AML-193 (cell line): ENCODE results near the gene HLA-DRA.

Experiments
- DNase-seq, 2 experiments: peaks; one replicate each; lab custom pipeline; 2025; lab: John Stamatoyannopoulos, UW

The HLA-DRA gene

DNA sequence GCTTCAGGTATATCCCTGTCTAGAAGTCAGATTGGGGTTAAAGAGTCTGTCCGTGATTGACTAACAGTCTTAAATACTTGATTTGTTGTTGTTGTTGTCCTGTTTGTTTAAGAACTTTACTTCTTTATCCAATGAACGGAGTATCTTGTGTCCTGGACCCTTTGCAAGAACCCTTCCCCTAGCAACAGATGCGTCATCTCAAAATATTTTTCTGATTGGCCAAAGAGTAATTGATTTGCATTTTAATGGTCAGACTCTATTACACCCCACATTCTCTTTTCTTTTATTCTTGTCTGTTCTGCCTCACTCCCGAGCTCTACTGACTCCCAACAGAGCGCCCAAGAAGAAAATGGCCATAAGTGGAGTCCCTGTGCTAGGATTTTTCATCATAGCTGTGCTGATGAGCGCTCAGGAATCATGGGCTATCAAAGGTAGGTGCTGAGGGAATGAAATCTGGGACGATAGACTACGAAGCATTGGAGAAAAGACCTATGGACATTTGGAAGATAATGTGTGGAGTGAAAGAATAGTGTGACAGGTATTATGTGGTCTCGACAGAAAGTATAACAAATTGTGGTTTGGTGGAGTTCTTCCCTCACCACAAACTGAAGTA lies at the start of gene HLA-DRA:
Gene HLA-DRA (plus strand): TSS at position 286 of the 613 bp plus-strand sequence. CDS start 64 bp downstream, at position 350.
- peak; percentile 68 to 70 for DNase-seq

DNA sequence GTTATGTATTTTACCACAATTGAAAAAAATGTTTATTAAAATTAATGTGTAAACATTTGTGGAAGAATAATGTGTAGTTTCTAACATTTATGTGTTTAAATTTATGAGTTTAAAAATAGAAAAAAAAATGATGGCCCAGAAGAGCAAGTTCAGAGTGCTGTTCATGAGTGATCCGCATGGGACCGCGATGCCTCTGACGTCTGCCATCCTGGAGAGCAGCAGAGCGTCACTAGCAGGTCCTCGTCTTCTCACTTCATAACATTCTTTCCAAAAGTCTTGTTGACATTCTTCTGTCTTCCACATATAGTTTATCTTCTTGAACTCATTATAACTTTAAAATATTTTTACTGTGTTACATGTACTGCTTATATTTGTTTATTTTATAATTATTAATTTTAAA lies 48.2 kb upstream of the HLA-DRA start:
- no peak for DNase-seq

DNA sequence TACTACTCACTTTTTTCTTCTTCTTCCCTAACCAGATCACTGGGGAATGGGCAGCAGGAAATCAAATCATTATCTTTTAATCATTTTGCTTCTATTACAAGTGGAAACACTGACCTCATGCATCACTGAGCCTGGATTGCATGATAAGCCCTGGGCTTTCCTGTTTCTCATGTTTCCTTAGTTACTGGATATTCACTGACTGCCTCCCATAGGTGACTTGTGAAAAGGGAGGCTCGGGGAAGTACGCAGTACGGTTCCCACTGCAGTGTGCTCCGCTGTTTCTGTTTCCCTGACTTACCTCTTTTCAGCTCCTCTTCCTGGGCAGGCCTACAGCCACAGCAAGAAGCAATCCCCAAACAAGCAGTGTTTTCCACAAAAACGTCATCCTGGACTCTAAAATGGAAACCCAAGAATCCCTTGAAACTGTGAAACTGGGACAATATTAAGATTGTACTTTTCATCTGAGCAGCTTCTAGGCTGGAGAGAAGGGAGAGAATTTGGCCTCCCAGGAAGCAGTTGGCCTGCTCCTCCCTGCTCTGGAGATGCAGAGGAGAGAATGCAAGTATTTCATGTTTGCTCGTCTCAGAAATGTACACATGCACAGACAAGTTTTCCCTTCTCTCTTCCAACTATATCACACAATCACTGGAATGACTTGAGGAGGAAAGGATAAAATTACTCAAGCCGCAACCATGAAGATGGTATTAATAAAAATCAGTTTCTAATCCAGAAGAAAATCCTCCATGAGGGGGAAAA lies 45.8 kb upstream of the HLA-DRA start:
- DNase-seq, result no peak

- no peak for DNase-seq
These were observed 43.7 kb upstream of the HLA-DRA start for GRCh38 chr6:32396028-32396427.

DNA sequence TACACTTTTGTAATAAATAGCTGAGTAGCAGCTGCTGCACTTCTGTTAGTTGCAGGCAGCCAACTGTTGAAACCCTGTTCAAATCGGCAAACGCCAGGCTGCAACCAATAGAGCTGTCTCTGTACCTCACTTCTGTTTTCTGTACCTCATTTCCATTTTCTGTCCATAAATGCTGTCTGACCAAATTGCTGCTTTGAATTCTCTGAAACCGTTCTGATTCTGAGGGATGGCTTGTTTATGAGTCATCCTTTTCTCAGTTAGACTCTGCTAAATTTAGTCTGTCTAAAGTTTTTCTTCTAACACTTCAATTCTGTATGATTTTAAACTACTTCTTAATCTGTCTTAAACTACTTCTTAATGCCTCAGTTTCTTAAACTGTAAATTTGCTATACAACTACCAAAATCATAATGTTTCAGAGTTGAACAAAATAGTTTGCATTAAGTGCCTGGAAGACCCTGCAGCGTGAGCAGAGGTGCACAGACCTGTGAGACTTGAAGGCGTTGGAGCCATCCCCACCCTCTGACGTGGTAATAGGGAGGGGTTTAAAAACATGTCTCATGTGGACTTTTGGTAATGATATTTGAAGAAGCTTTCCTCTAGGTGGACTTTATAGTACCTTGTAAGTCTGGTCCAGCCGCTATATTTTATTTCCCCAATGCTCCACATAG lies 42.3 kb upstream of the HLA-DRA start:
- no peak for DNase-seq

DNA sequence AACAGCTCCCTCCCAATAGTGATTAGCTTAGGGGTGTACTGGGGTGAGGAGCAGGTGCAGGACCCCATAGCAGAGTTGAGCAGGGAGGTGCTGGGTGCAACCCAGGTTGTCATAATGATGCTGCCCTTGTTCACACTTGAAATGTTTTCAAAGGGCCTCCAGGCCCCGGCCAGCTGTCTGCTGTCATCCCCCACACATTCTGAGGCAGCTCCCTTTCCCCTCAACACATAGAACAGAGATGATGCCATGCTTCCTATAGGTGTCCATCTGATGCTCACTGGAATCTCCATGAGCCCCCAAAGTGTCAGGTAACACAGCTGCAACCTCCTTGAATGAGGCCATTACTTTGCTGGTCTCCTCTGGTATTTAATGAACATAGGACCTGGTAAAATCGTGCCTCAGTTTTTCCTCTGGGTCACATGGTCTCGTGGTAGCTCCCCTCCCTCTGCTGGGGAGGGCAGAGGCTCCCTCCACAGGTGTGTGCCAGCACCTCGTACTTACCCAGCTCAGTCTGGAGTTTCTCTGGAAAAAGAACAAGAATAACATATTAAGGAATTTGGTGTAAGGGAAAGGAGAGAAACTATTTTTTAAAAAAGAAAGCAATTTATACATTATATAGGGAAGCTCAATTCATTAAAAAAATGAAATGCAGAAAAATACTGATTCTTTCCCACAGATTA lies 38.3 kb upstream of the HLA-DRA start:
- DNase-seq, result no peak

DNA sequence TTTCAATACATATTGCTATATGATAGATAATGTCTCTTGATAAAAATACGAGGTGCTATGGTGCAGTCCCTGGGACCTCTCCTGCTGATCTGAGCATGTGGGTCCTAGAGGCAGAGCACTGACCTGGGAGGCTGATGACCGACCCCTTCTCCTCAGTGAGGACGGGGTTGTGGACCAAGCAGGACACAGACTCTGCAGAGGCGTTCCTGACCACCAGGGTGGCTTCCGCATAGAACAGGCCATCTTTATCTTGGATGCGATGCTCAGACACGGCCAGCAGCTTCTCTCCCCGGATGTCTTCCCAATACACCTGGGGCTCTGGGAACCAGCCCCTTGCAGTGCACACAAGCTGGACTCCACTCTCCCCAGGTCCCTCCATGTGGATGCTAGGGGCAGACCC lies 36.9 kb upstream of the HLA-DRA start:
- no peak for DNase-seq

DNA sequence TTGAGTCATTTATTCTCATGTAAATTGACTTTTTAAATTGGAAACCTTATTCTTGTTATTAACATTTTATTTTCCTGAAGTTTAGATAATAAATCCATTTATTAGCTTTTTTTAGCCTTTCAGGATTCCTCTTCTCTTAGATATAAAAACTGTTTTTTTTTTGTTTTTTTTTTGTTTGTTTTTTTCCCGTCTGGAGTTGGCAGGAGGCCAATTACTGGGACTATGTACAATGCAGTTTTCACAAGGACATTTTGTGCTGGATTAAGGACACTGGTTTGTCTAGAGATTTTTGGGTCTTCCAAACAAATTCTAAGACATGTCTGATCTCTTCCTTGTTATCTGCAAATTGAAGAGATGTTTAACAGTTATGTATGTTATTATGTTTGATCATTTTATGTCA lies 34.0 kb upstream of the HLA-DRA start:
- no peak for DNase-seq

DNA sequence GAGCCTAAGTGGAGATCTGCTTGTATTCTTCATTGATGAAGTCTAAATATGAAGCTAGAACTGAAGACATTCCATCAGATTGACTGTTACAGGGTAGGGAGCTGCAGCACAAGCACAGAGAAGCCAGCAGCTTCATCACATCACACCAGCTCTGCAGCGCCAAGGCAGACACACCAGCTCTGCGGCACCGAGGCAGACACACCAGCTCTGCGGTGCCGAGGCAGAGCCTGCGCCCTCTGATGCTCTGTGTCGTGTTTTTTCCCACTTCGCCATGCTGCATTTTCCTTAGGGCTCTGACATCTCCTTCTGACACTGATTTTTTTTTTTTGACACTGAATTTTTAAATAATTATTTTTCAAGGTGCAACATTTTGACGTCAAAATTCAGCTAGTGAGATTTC lies 33.5 kb upstream of the HLA-DRA start:
- DNase-seq, result no peak

DNA sequence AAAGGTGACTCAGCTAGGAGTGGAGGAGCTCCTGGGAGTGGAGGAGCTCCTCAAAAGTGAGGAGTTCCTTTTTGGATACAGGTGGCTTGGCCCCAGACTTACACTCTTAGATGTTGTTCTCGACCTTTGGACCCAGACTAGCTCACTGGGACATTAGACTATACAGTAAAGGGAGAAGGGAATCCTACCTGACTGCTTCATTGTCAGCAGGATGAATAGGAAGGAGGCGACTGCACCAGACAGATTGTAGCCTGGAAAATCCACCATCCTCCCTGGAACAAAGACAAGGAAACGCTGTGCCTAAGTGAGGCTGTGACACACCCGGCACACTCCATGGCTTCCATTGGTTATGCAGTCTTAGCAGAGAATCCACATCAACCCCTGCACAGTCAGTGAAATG lies 32.8 kb upstream of the HLA-DRA start, which contains the start of gene BTNL2:
Gene BTNL2 (minus strand): TSS at position 325 of the 400 bp plus-strand sequence. CDS start 58 bp downstream, at position 267.
- no peak for DNase-seq

DNA sequence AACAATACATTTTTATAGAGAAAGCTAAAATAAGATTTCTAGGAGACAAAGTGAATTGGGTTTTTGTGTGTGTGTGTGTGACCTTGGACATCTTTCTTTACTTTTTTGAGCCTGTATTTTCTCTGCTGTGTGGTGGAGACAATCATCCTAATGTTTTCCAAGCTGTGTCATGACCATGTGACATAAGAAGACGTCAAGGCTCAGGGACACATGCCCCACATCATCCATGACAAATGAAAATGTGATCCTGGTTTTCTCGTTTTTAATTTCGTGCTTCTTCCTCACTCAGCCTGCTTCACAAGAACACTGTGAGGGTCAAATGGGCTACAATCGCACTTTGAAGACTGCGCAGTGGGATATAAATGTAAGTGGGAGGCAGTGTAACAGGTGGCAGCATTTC lies 28.8 kb upstream of the HLA-DRA start:
- no peak for DNase-seq

GRCh38 chr6:32411566-32412327 lies 27.9 kb upstream of the HLA-DRA start:
- DNase-seq, result no peak

GRCh38 chr6:32413427-32414047 lies 26.1 kb upstream of the HLA-DRA start:
- DNase-seq, result peak; percentile 51 to 68

DNA sequence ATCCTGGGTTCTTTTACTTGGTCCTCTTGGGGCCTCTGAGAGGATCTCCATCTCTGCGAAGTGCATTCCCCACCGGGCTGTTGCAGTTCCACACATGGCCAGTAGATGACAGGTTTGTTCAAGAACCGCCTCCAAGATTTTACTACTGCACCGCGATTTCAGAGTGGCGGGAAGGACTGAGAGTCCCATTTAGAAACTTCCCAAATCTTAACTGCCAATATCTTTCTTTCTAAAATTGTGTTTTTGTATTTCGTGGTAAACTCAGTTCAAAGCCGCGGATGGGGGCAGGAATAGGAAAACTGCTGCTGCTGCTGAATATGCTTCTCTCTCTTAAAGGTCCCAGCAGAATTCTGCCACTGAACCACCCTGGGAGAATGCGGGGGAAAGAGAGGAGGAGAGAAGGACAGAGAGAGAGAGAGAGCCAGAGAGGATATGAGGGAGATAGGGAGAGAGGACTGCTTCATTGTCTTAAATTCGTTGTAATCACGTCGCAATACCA lies 24.1 kb upstream of the HLA-DRA start:
- DNase-seq, result peak; percentile 68 to 79

DNA sequence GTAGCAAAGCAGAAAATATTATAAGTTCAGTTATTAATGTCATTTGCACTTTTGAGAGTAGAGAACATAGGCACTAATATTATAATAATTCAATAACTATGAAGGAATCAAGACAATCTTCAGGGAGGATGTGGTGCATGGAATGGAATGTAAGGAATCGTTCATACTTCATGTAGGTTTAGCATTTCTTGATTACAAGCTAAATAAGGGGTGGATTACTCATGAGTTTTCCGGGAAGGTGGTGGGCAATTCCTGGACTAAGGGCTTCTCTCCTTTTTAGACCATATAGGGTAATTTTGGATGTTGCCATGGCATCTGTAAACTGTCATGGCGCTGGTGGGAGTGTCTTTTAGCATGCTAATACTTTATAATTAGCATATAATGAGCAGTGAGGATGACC lies 23.7 kb upstream of the HLA-DRA start:
- DNase-seq, result no peak

GRCh38 chr6:32424589-32425300 lies 14.9 kb upstream of the HLA-DRA start:
- DNase-seq, result no peak

DNA sequence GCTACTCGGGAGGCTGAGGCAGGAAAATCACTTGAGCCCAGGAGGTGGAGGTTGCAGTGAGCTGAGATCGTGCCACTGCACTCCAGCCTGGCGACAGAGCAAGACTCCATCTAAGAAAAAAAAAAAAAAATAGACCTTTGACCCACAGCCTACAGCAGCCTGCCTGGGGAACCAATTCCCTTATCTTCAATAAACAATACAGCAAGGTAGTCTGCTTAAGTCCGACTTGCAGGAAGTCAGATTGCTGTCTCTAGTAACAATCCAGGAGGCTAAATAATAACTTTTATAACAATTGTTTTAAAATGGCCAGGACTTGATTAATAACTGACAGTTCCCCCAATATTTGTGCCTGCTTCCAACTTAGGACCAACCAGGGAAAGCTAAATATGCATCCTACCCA lies 13.3 kb upstream of the HLA-DRA start:
- no peak for DNase-seq

GRCh38 chr6:32427218-32427617 lies 12.5 kb upstream of the HLA-DRA start:
- DNase-seq, result no peak

DNA sequence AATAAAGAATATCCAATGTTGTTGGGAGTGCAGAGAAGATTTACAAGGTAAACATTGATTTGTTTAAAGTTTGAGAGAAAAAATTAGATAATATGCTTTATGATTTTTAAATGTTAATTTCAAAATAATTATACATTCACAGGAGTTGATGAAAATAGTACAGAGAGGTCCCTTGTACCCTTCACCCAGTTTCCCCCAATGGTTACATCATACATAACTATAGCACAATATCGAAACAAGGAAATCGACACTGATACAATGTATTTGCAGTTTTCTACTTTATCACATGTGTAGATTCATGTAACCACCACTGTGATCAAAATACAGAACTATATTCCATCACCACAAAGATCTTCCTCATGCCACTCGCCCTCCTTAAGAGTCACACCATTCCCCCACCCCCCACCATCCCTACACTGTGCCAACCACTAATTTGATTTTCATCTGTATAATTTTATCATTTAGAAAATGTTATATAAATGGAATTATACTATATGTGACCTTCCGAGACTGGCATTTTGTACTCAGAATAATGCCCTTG lies 11.7 kb upstream of the HLA-DRA start:
- no peak for DNase-seq

- DNase-seq, result no peak
These were observed 9.5 kb upstream of the HLA-DRA start for GRCh38 chr6:32430179-32430578.
